HG03139 (cell line): ENCODE results near the gene INPP5J.
"Not testable (repeated sequence)": the region's sequence is repeated elsewhere in the genome, so short reads cannot be mapped to it uniquely, and the experiment has no call there.

Source experiments
- ATAC-seq: cut with Tn5 transposase; IDR thresholded peaks from one replicate; pipeline ENCODE4 v1.9.1; 2021; ENCODE audit not compliant: unreplicated experiment

INPP5J gene

GRCh38 chr22:31086703-31087330, 35.9 kb upstream of the INPP5J start:
- ATAC-seq: no peak

DNA sequence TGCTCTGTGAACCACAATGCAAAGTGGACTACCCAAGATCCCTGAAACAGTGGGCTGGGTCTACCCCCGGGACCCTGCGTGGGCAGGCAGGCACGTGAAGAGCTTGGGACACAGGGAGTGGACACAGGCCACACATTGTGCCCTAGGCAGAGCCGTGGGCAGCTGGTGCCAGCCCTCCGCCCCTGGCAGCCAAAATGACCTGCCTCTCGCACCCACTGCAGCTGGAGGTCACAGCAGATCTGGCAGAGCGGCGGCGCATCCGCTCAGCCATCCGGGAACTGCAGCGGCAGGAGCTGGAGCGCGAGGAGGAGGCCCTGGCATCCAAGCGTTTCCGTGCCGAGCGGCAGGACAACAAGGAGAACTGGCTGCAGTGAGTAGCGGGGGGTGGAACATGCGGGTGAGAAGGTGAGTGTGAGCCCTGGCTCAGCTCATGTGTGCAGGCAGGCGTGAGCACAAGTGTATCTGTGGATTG, 35.0 kb upstream of the INPP5J start:
- no peak for ATAC-seq

GRCh38 chr22:31088233-31088986, 34.4 kb upstream of the INPP5J start:
- no peak for ATAC-seq

GRCh38 chr22:31089160-31090100, 33.3 kb upstream of the INPP5J start:
- no peak for ATAC-seq

- ATAC-seq: no peak
These were observed 32.3 kb upstream of the INPP5J start for GRCh38 chr22:31090217-31091085.

DNA sequence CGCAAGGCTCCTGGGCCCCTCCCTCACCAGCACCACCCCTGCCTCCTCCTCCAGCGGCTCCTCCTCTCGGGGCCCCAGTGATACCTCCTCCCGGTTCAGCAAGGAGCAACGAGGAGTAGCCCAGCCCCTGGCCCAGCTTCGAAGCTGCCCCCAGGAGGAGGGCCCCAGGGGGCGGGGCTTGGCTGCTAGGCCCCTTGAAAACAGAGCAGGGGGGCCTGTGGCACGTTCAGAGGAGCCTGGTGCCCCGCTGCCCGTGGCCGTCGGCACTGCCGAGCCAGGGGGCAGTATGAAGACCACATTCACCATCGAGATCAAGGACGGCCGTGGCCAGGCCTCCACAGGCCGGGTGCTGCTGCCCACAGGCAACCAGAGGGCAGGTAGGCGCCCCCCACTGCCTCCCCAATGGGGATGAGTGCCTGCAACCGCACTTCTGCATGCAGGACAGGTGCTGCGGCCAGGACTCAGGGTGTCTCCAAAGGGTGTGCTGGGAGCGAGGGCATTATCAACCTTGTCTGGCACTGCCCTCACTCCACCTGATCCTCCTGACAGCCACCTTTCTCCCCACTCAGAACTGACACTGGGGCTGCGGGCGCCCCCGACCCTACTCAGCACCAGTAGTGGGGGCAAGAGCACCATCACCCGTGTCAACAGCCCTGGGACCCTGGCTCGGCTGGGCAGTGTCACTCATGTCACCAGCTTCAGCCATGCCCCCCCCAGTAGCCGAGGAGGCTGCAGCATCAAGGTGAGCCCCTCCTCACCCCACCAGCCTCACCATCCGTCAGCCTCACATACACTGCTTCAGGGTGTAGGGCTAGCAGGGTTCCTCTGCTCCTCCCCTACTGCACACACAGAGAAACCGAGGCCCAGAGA, 31.4 kb upstream of the INPP5J start:
- ATAC-seq: no peak

- ATAC-seq: no peak
These were observed 30.6 kb upstream of the INPP5J start for GRCh38 chr22:31092161-31092560.

DNA sequence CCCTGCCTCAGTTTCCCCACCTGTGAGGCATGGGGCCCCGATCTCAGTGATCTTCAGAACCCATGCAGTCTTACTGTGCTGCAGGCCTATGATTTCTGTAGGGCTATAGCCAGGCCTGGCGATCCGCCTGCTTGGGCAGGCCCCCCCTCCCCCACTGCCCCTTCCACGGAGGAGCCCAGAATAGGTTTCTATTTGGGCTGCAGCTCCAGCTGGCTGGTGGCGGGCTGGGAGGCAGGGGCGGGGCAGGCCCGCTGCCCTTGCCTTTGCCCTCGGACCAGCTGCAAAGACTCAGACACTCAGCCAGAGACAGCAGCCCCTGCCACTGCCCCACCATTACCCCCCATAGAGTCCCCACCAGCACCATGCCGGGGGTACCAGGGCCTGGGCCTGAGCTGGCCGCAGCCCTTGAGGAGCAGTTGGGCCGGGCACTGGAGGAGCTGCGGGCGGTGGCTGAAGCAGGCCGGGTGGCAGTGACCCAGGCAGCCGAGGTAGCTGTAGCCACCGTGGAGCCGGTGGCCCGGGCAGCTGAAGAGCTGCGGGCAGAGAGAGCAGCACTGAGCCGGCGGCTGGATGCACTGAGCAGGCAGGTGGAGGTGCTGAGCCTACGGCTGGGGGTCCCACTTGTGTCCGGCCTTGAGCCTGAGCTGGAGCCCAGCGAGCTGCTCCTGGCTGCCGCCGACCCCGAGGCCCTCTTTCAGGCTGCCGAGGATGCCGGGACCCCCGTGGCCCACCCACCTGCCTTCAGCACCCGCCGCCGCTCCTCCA, 29.5 kb upstream of the INPP5J start:
- ATAC-seq: no peak

GRCh38 chr22:31094021-31094551, 28.7 kb upstream of the INPP5J start:
- ATAC-seq: no peak

DNA sequence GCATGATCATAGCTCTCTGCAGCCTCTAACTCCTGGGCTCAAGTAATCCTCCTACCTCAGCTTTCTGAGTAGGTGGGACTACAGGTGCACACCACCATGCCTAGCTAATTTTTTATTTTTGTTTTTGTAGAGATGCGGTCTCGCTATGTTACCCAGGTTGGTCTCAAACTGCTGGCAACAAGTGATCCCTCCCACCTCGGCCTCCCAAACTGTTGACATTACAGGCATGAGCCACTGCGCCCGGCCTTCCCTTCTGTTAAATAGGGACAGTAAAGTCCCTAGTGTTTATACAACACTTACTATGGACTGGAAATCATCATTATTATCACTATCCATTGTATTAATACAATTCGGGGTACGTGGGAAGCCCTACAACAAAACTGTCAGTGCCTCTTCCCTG, 28.0 kb upstream of the INPP5J start:
- ATAC-seq: no peak

DNA sequence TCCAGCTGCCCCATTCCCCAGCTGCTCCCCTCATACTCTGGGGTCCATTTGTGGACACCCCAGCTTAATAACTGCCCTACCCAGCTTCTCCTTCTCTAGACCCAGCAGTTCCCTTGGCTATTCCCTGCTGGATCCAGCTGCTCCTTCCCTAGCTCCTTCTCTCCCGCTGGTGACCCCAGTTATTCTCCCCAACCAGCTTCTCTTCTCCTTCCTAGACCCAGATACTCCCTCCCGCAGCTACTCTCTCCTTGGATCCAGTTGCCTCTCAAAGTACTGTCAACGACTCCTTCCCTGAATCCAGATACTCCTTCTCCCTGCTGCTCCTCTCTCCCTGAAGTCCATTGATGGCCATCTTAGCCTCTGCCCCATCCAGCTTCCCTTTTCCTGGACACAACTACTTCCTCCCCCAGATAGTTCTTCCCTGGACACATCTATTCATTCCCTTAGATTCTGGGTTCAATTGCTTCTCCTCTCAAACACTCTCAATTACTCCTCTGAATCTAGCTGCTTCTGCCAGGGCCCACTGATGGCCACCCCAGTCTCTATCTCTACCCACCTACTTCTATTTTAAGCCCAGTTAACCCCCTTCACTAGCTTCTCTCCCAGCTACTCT, 27.0 kb upstream of the INPP5J start:
- no peak for ATAC-seq

DNA sequence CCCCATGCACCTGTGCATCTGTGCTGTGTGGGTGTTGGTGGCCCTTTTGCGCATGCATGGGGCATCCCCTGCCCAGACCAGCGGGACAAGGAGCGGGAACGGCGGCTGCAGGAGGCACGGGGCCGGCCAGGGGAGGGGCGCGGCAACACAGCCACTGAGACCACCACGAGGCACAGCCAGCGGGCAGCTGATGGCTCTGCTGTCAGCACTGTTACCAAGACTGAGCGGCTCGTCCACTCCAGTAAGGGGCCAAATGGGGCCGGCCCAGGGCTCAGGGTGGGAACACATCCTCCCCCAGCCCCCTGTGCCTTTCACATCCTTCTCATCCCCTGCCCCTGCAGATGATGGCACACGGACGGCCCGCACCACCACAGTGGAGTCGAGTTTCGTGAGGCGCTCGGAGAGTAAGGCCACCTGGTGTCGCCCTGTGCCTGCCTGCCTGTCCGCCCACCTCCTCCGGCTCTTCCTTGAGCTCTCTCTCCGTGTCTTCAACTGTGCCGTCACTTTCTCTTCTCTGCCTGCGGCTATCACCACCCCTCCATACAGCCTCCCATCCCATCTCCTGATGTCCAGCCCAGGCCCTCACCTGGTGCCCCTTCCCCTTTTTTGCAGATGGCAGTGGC, 26.0 kb upstream of the INPP5J start:
- no peak for ATAC-seq

- not testable (repeated sequence) for ATAC-seq
These were observed 25.2 kb upstream of the INPP5J start for GRCh38 chr22:31097539-31097938.

DNA sequence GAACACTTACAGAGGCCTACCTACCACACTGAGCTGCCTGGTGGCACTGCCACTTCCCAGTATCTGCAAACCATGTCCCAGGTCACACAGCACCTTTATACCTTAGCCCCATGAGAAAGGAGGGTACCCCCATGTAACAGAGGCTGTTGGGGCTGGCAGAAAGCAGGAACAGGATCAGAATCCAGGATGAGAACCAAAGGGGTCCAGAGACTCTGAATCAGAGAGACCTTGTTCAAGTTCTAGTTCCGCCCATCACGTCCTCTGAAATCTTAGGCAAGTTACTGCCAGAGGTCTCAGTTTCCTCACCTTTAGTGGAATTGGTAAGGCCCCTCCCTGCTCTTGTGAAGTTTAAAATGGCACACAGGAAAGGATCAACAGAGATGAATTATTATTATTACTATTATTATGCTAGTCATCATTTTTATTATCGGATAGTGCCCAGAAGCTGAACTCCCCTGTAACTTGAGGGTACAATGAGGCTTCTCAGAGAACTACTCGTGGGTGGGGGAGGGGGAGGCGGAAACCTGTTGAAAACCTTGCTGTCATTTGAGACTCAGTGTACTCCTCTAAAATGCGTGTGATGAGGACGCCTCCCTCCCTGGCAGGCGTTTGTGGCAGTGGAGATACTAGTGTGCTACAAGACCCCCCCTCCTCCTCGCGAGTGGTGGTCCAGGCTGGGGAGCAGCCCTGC, 24.7 kb upstream of the INPP5J start:
- no peak for ATAC-seq

GRCh38 chr22:31098632-31099110, 24.1 kb upstream of the INPP5J start:
- ATAC-seq: no peak

DNA sequence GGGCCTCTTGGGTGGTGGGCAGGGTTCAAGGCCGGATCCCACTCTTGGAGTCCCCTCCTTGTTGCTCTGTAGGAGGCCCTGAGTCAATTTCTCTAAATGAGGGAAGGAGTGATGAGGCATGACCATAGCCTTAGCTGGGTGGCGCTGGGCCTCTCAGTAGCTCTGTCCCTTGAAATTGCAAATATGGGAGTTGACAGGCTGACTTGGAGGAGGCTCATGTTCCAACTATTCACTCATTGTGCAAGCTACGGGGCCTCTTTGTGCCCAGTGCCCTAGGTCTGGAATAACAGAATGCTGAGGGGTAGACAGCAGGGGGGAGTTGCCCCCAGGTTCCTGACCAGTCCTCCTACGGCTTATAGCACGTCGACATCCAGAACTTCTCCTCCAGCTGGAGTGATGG, 23.4 kb upstream of the INPP5J start:
- ATAC-seq: no peak
